ENCODE measurements around the gene ANKRD28. TPM values are rescaled to one million over a fixed set of nuclear protein-coding genes. Genes with fewer than 3 reads are reported as not detected.

ANKRD28 gene
- total and polyA plus RNA-seq, 2 of the 8 experiments (the other 6 are each of a cell fraction or from before 2014, with no cell fraction given): 39.1 to 61.7 TPM

DNA sequence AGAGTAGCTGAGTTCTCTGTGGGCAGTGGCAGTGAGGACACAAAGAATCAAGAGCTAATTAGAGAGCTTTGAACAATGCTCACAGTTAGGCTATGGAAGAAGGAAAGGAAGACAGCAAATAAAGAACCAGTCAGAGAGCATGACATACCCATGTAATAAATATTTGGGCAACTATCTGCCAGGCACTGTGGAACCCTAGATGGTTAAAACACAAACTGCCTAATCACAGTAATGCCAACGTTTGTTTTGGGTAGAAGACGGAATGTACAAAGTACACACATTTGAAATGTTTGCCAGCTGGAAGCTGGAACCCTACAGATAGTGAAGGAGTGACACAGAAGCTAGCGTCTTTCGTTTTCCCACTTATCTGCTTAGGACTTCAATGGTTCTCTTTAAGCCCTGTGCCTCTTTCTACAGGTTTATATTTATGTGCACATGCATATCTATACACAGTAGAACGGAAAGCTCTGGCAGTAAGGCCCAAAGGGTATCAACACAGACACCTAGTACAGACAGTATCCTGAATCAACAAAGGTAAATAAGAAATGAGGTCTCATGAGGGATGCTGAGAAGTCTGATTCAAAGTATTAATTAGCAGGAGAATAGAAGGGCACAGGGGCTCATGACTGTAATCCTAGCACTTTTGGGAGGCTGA is 44.6 kb downstream of the ANKRD28 start:
- H3K36me3 ChIP-seq (ENCODE audit: control insufficient read depth in 2 of 4, insufficient read depth in 4 of 4, low read length in 3 of 4): peaks cover 0 to 24% (median 9%) of the 10 kb centered on the region in 4 experiments; a peak in 6 of 8 replicates
- H3K18ac ChIP-seq (ENCODE audit: extremely low read depth, low read length): no peak overlapping the region
- H4K5ac ChIP-seq (ENCODE audit: insufficient read length, low read depth, low read length): no peak overlapping the region
- H3K9me3 ChIP-seq (ENCODE audit: insufficient read depth in 2 of 2, low read depth in 1 of 2, low read length in 1 of 2): no peaks in the 10 kb centered on the region
- peaks cover 0 to 23% of the 10 kb centered on the region in 2 experiments; a peak in 2 of 4 replicates for H3K79me2 ChIP-seq (ENCODE audit: control insufficient read depth in 1 of 2, insufficient read depth in 2 of 2, low read length in 2 of 2)
- no peak overlapping the region for H4K8ac ChIP-seq (ENCODE audit: extremely low read depth, insufficient read depth, low read length)
- no peak overlapping the region for H3K23ac ChIP-seq (ENCODE audit: insufficient read length)
- DNase-seq (ENCODE audit: low read depth in 1 of 2, low spot score in 2 of 2): no peak
- no peak for FAIRE-seq
- H2AK5ac ChIP-seq (ENCODE audit: low read depth, low read length): no peak overlapping the region
- no peaks in the 10 kb centered on the region for H4K20me1 ChIP-seq (replicated peaks in 1 of 2; ENCODE audit: control insufficient read depth in 1 of 2, insufficient read depth in 2 of 2, low read length in 2 of 2)
- H3K79me1 ChIP-seq (ENCODE audit: low read depth, low read length): no peaks in the 10 kb centered on the region
- ChIA-PET CTCF (ENCODE audit: partially characterized antibody) (interaction anchor here (1.8 kb wide), 1 partner anchor 15 kb away, joined by 4 read pairs; no protein-coding TSS in a partner anchor), POLR2A (ENCODE audit: partially characterized antibody) (interaction anchor here (0.9 to 1.9 kb wide), 3 partner anchors 10 to 107 kb away, joined by 3 to 4 read pairs (median 3); no protein-coding TSS in a partner anchor)
- no peak overlapping the region for H2BK5ac ChIP-seq (ENCODE audit: low read depth, low read length)
- peaks cover 0 to 14% (median 10%) of the 10 kb centered on the region in 4 experiments; a peak in 3 of 7 replicates for H3K4me1 ChIP-seq (replicated peaks in 1 of 4; ENCODE audit: control insufficient read depth in 3 of 4, insufficient read depth in 4 of 4, low read length in 3 of 4)
- no peak overlapping the region for H2BK15ac ChIP-seq (ENCODE audit: low read length)
- H3K27me3 ChIP-seq (replicated peaks in 1 of 4; ENCODE audit: control insufficient read depth in 3 of 4, extremely low read depth in 1 of 4, insufficient read depth in 3 of 4, low read length in 3 of 4): no peaks in the 10 kb centered on the region
- 79% methylated on average over 5 of the region's 5 CpGs; no CpG with 5 or more reads in 1 of the 2 experiments for WGBS, 2 experiments (ENCODE audit: extremely low coverage in 1 of 2, insufficient coverage in 1 of 2, insufficient read length in 1 of 2, insufficient replicate concordance in 2 of 2, low coverage in 1 of 2, low lambda C conversion rate in 2 of 2, missing lambda C conversion rate in 1 of 2)
- H4K91ac ChIP-seq (replicated peaks; ENCODE audit: insufficient read length, low read length): no peak overlapping the region
- no peak overlapping the region for H3K4me3 ChIP-seq (ENCODE audit: extremely low read depth in 1 of 4, insufficient read depth in 2 of 4, low read depth in 3 of 4, low read length in 4 of 4)
- H2AFZ ChIP-seq (ENCODE audit: low read length): no peak overlapping the region
- no peak overlapping the region for H3K14ac ChIP-seq (ENCODE audit: insufficient read length)
- no peak overlapping the region for H3K9ac ChIP-seq (replicated peaks in 1 of 4; ENCODE audit: extremely low read depth in 1 of 4, low read depth in 3 of 4, low read length in 3 of 4)
- H3K27ac ChIP-seq (ENCODE audit: low read depth, low read length): no peak overlapping the region
- no peak overlapping the region for H2BK12ac ChIP-seq (ENCODE audit: low read depth, low read length)
- no peak overlapping the region for H2BK20ac ChIP-seq (ENCODE audit: low read length)
- H3K4me2 ChIP-seq (ENCODE audit: insufficient read depth in 1 of 2, low read depth in 2 of 2, low read length in 2 of 2): no peak overlapping the region
- H3K23me2 ChIP-seq (ENCODE audit: low read depth, low read length): no peaks in the 10 kb centered on the region
- H3K4ac ChIP-seq (replicated peaks; ENCODE audit: insufficient read length, low read depth, low read length): no peak overlapping the region
- no peak overlapping the region for H2BK120ac ChIP-seq (replicated peaks; ENCODE audit: low read depth, low read length)
- TF ChIP-seq EP300 (IDR thresholded peaks at IDR 0.05; ENCODE audit: borderline replicate concordance in 1 of 2, low read depth in 2 of 2, low read length in 2 of 2) (no peak), CREB1 (IDR thresholded peaks at IDR 0.05) (no peak), TCF12 (IDR thresholded peaks at IDR 0.05; ENCODE audit: low read depth, low read length) (no peak), SUZ12 (IDR thresholded peaks at IDR 0.05; ENCODE audit: low read length) (no peak), PHF8 (conservative IDR thresholded peaks at IDR 0.05; ENCODE audit: low read depth, low read length) (no peak), HDAC6 (IDR thresholded peaks at IDR 0.05; ENCODE audit: low read depth, low read length) (no peak)
- no peak overlapping the region for H3K56ac ChIP-seq (replicated peaks; ENCODE audit: insufficient read length, low read depth, low read length)
